Cardiac ventricle fibroblast (primary cell): ENCODE measurements around the gene CCDC182. TPM values are rescaled to one million over a fixed set of nuclear protein-coding genes. Genes with fewer than 3 reads are reported as not detected.

Source experiments
- total RNA-seq: library from RNA; depleted of rRNA; stranded (reverse); fragments of >200 nt; gene quantifications from 2 replicates; pipeline ENCODE4 v1.2.3, GENCODE V29; 2015

CCDC182 gene
- not detected in 2 replicates for total RNA-seq

GRCh38 chr17:57745242-57745641 is at the start of gene CCDC182:
Gene CCDC182, minus strand, starts transcription at chr17:57745299. Its CDS starts 27 bp downstream, at chr17:57745272.

Other genes starting within 250 kb of the CCDC182 start
- gene MRPS23, start 104.7 kb upstream of the CCDC182 start, total RNA-seq, result 9.7 and 15.0 TPM in 2 replicates
- gene CUEDC1, start 210.1 kb upstream of the CCDC182 start, total RNA-seq, result 21.2 and 21.6 TPM in 2 replicates
- 18.1 and 29.1 TPM in 2 replicates for gene VEZF1, start 243.0 kb upstream of the CCDC182 start, total RNA-seq